DMS53 treated with DMSO at 0.1 percent for 48 hours (cell line): Measurements from ENCODE around the gene VGLL4.

Experiments
- DNase-seq: peaks from one replicate; lab custom pipeline; 2025; ENCODE audit not compliant: unreplicated experiment; lab: John Stamatoyannopoulos, UW

The VGLL4 gene

GRCh38 chr3:11653298-11654055, 9.8 kb upstream of the VGLL4 start:
- DNase-seq, result no peak

DNA sequence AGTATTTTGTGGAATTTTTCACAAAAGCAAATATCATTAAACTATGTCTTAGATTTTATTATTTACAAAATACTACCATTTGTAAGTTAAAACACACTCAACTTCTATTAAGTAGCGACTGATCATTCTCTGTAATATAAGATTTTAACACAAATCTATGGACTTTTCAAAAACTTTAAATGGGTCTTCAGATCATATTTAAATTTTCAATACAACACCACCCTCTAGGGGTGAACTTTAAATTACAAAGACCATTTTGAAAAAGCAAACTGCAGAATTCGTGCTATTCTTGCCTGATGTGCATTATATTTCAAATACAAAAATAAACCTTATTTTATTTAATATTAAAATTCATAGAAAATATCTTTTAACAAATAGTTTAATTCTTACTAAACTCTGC, 8.2 kb upstream of the VGLL4 start:
- no peak for DNase-seq

- no peak for DNase-seq
Measured at GRCh38 chr3:11651477-11651876, 7.8 kb upstream of the VGLL4 start.

DNA sequence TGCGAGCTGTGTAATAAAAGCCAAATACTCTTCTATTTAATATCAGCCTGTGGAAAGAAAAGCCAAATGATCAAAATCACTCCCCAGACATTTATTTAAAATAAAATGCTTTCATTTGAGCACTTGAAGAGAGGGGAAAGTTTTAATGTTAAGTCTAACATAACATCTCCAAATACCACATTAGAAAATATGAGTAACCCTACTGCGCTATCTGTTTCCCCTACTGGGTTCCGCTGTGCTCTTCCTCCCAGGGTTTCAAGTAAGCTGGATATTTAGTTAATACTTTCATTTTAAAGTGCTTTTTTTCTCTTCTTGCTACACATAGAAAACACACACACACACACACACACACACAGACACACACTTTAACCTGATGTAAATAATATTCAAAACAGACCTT, 6.7 kb upstream of the VGLL4 start:
- DNase-seq, result no peak

DNA sequence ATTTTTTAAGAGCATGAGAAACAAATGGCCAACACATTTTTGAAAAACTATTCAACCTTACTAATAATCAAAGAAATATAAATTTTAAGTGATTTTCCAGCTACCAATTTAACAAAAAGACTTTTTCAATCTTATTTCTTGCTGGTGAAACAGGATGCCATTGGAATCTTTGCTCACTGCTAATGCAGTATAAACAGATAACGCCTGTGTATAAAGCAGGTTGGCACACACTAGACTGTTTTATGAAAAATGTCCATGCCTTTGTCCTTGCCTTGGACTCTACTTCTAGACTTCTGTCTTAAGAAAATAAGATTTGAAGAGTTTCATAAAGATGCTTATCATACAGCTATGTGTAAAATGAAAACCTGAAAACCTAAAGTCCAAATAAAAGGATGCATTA, 5.0 kb upstream of the VGLL4 start:
- no peak for DNase-seq

GRCh38 chr3:11643201-11643603, 513 bp downstream of the VGLL4 start:
- DNase-seq, result no peak

DNA sequence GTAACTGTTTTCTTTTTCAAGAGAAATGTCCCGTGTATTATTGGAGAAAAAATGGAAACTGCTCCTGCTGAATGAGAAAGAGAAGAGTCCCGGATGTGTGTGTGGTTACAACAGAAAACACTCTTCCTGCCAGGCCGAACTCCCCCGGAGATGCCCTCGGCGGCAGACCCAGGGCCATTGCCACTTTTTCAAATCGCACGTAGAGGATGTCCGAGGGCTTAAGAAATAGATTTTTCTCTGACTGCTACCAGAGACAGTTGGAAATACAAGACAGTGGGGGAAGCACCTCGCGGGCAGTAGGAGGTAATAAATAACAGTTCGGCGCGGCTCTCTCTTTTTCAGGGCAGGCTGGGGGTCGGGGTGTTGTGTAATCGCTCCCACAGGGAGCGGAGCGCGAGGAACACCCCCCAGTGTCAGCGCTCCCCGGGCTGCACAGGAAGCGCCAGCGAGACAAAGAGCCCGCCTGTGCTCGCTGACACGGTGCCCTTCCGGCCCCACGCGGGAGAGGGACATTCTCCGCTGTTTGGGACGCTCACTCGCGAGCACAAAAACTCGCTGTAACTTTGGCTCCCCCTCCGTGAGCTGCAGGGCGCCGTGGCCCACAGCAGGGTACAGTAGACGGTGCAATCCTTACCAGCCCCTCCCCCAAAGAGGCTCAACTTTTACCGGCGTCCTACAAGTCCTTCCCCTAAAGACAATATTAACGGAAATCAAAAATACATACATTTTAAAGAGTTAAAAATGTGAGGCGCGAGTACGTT, 1.1 kb downstream of the VGLL4 start:
- DNase-seq, result no peak

DNA sequence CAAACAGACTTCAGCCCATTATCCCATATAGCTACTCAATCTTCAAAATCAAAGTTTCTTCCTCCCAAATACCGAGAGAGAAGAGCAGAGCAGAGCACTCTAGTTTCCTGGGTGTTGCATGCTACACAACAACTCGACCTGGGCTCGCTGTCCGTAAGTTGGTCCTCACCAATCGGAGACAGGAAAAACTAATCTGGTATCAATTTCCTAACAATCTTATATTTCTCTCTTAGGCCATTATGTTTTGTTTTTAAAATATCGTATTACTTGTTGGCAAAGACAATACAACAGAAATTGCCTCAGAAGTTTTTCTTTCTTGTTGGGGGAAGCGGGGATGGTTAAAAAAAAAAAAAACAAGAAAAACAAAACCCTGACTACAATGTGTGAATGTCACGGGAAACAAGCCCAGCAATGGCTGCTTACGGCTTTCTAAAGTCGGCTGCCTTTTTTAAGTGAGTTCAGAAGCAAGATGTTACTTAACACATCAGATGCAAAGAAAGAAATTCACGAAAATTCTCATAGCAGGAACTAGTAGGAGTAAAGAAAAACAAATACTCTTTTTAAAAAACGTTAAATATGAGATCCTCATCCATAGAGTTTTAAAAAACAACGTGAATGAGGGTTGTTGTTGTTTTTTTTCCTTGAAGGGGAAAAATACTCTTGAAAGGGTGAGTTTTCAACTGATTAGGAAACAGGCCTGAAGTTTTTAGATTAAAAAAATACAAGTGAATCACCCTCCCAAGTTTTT, 1.9 kb downstream of the VGLL4 start:
- no peak for DNase-seq

DNA sequence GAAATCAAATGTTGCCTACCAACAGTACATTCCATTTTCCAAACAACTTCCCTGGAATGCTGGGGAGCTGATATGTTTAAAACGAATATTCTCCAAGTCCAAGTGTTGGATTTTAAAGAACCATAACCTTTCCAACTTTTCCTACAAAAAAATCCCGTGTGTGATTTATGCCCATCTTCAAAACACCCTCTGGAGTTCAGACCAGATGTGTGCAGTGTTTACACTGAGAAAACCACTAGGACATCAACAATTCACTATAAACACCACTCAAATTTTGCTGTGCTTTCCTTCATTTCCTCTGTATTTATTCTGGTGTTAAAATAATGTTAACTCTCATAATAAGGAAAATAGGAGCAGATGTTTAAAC, 2.4 kb downstream of the VGLL4 start:
- DNase-seq, result no peak

DNA sequence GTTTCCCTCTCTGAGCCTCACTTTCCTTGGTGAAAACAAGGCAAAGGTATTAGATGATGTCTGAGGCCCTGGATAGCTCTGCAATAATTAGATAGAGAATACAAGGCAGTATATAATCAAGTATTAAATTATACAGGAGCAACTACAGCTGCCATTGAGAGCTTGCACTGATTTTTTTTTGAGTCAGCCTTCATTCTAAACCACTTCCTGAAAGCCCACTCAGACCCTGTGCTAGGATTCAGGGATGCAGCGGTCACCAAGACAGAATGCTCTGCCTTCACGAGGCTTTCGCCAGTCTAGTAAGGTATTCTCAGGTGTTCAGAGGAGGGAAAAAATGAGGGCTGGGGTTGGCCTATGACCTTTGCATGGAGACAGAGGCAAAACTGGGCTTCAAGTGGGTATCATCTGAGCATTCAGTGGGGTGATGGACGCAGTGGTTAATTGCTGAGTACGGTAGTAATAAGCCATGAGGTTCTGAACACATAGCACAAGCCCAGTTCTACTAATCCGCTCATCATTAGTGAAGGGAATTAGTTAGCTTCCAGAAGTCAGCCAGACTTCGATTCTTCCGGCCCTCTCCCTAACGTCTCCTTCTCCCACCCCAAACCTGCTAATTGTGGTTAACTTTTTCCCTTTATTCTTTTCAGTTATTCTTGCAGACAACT, 3.6 kb downstream of the VGLL4 start:
- DNase-seq, result no peak

- no peak for DNase-seq
Measured at GRCh38 chr3:11638495-11639358, 5.0 kb downstream of the VGLL4 start.

DNA sequence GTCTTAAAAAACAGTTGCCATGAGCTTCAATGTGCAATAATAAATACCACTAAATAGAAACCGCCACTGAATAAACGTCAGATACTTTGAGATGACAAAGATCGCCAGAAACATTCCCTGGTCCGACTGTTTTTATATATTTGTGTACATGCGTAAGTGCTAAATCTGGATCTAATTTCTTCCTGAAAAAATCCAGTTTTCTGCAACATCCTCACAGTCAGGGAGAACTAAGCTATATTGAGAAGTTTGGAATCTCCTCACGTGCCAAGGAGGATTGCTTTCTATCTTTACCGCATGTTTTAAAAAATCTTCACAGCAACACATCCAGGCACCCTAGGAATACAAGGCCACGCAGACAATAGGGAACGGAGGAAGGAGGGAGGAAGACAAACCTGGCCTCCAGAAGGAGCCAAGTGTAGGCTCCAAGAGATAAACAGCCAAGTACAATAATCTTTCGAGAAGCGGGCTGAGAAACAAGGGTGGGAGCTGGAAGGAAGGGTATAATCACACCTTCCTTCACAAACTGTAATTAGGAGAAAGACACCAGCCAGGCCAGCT, 5.7 kb downstream of the VGLL4 start:
- DNase-seq, result no peak

- DNase-seq, result no peak
Measured at GRCh38 chr3:11636394-11636770, 7.3 kb downstream of the VGLL4 start.

DNA sequence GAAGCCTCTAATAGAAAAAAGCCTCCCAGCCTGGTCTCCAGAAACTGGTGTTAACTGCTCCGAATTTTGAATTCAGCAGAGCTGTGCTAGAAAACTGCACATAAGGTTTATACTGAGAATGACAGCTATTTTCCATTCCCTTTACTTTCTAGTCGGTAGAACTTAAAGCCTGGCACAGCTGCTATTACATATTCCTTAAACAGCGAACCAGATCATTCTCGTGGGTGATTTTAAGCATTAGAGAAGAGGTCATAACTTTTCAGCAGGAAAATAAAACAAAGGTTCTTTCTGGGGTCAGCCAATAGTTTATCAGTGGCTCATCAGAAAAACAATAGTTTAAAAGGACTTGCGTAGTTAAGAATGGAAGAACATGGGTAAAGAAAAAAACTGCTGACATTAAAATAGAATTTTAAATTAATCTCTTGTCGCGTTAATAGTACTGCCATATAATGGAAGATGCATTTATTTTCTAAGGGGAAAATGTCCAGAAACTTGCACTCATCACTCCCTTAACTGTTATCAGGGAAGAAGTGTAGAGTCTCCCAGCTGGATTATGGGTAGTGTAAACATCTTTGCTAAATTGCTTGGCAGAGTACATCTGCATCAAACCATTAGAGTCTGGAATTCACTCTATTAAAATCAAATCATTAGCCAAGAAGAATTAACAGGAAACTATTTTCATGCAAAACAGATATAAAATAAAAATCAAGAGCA, 7.9 kb downstream of the VGLL4 start:
- DNase-seq, result no peak

DNA sequence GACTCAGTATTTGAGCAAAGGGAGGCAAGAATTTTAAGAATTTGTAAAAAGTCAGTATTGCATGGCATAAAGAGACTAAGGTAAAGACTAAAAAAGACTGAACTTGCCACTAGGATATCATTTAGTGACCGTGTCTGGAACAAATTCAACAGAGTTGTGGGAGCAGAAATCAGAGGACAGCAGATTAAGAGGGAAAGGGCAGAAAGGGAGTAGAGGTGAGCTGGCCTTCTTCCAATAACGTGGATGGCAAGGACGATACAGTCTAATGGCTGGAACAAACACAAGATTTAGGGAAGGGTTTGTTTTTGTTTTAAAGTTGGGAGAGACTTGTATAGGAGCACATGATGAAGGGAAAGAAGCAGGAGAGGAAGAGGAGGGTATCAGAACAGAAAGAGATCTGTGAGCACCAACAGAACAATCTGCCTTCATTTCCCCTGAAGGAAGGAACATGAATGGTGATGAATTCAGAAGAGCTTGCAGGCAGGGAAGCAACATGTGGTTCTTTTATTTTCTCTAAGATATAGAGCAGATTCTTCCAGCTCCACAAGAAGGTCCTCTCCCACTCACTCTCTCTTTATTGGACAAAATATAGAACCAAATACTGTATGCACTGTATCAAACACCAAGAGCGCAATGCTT, 8.6 kb downstream of the VGLL4 start:
- DNase-seq, result no peak

- DNase-seq, result no peak
Measured at GRCh38 chr3:11634081-11634635, 9.6 kb downstream of the VGLL4 start.

- no peak for DNase-seq
Measured at GRCh38 chr3:11632966-11633365, 10.7 kb downstream of the VGLL4 start.

DNA sequence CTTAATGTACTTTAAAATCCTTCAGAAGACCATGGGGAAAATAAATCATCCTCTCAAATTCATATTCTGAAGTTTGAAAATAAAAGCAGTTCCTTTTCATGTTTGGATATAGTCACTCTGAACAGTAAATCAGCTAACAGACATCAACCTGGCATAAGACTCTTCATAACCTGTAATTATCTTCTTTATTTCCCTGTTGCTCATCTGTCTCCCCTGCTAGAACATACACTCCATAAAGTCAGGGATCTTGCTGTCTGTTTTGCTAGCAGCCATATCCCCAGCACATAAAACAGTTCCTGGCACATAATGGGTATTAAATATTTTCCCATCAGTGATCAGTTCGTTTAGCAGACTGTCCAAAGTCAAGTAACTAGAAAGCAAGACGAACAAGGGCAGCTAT, 11.2 kb downstream of the VGLL4 start:
- DNase-seq, result no peak

GRCh38 chr3:11631820-11632219, 11.9 kb downstream of the VGLL4 start:
- no peak for DNase-seq
